Hippocampal formation (tissue), 2 donors: Measurements from ENCODE around the gene DCAKD.

Experiments used
- DNase-seq, 2 donors: peaks; one replicate each; lab custom pipeline; 2025; lab: John Stamatoyannopoulos, UW

Gene DCAKD

GRCh38 chr17:45001310-45001709 lies 50.1 kb downstream of the DCAKD start:
- no peak for DNase-seq

- no peak for DNase-seq
These were observed 52.0 kb downstream of the DCAKD start for GRCh38 chr17:44999433-44999832.

GRCh38 chr17:44998646-44999045 lies 52.8 kb downstream of the DCAKD start:
- DNase-seq = no peak

- DNase-seq = no peak
These were observed 53.5 kb downstream of the DCAKD start for GRCh38 chr17:44997733-44998520.

- no peak for DNase-seq
These were observed 55.1 kb downstream of the DCAKD start for GRCh38 chr17:44996304-44996703.

GRCh38 chr17:44995436-44996001 lies 55.9 kb downstream of the DCAKD start:
- no peak for DNase-seq

- DNase-seq = no peak
These were observed 59.0 kb downstream of the DCAKD start for GRCh38 chr17:44992242-44992939.

- DNase-seq = no peak
These were observed 60.4 kb downstream of the DCAKD start for GRCh38 chr17:44990994-44991393.

GRCh38 chr17:44989552-44990138 lies 61.8 kb downstream of the DCAKD start:
- DNase-seq = no peak

GRCh38 chr17:44988044-44988942 lies 63.1 kb downstream of the DCAKD start:
- no peak for DNase-seq

GRCh38 chr17:44983563-44983962 lies 67.9 kb downstream of the DCAKD start:
- DNase-seq = no peak

GRCh38 chr17:44982113-44982702 lies 69.2 kb downstream of the DCAKD start:
- DNase-seq = no peak

- DNase-seq = no peak
These were observed 70.0 kb downstream of the DCAKD start for GRCh38 chr17:44981221-44981968.

GRCh38 chr17:44979426-44979995 lies 71.9 kb downstream of the DCAKD start:
- no peak for DNase-seq

- no peak for DNase-seq
These were observed 72.6 kb downstream of the DCAKD start for GRCh38 chr17:44978807-44979206.

- DNase-seq = no peak
These were observed 73.5 kb downstream of the DCAKD start for GRCh38 chr17:44977814-44978550.

GRCh38 chr17:44977065-44977464 lies 74.4 kb downstream of the DCAKD start:
- DNase-seq = no peak

- DNase-seq = no peak
These were observed 75.2 kb downstream of the DCAKD start for GRCh38 chr17:44976206-44976605.
